Measurements from ENCODE around the gene C17orf107.
"Not testable (repeated sequence)": the region's sequence is repeated elsewhere in the genome, so short reads cannot be mapped to it uniquely, and the experiment has no call there.

C17orf107 gene

GRCh38 chr17:4854111-4854681 lies 45.1 kb upstream of the C17orf107 start:
- Histone ChIP-seq H3K27me3 (replicated peaks) (no peaks in the 10 kb centered on the region), H3K27ac (no peak overlapping the region), H3K4me3 (ENCODE audit: low read depth, low read length) (no peak overlapping the region), H3K36me3 (replicated peaks) (no peaks in the 10 kb centered on the region)
- no peak for DNase-seq
- TF ChIP-seq CTCF (IDR thresholded peaks at IDR 0.05; ENCODE audit: low read depth, low read length, missing control alignments): no peak
- in situ Hi-C loops (cut with HindIII; ENCODE audit: low pct_ligation_motif_present, low sequenced_read_pairs): no loop called here

DNA sequence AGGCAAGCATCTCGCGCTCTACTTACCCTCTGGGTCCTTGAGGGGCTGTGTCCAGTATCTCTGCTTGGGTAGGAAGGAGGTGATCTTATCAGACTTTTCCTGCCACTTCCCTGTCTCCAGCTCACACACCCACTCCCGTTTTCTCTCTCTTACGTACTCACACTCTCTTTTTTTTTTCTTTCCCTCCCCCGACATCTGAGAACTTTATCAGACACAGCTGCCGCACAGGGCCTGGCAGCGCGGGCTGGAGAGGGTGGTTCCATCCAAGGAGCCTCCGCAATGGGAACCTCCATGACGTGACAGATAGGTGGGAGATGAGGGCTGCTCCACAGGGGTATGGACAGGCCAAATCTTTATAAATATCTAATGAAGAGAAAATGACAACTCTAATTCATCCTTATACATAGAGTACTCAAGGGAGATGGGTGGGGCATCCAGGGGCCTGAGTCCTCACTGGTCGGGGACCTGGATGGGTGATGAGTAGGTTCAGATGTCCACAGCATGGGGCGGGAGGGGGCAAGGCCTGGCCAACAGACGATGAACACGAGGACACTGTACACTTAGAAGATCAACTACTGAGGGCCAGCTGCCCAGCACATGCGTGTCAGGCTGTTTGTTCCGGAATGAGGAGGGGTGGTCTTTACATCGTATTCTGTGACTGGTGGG lies 42.9 kb upstream of the C17orf107 start:
- in situ Hi-C loops (cut with HindIII; ENCODE audit: low pct_ligation_motif_present, low sequenced_read_pairs): no loop called here
- DNase-seq: no peak
- TF ChIP-seq CTCF (IDR thresholded peaks at IDR 0.05; ENCODE audit: low read depth, low read length, missing control alignments): no peak
- Histone ChIP-seq H3K27me3 (replicated peaks) (no peaks in the 10 kb centered on the region), H3K36me3 (replicated peaks) (no peaks in the 10 kb centered on the region), H3K27ac (no peak overlapping the region), H3K4me3 (ENCODE audit: low read depth, low read length) (no peak overlapping the region)

DNA sequence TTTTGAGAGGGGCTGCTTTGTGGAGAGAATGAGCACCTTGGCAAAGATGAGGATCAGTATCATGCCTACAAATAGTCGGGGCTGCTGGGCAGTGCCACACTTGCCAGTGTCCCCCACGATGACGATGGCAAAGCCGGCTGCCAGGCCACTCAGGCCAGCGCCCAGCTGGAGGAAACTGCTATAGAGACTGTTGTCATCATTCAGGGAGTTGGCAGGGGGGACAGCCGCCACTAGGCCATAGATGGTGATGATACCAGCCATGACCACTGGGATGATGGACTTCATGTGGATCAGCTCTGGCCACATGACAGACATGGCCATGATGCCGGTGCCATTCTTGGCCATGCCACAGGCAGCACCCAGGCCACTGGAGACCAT lies 42.4 kb upstream of the C17orf107 start:
- no peak for DNase-seq
- TF ChIP-seq CTCF (IDR thresholded peaks at IDR 0.05; ENCODE audit: low read depth, low read length, missing control alignments): no peak
- Histone ChIP-seq H3K4me3 (ENCODE audit: low read depth, low read length) (no peak overlapping the region), H3K36me3 (replicated peaks) (no peaks in the 10 kb centered on the region), H3K27me3 (replicated peaks) (no peaks in the 10 kb centered on the region), H3K27ac (no peak overlapping the region)
- in situ Hi-C loops (cut with HindIII; ENCODE audit: low pct_ligation_motif_present, low sequenced_read_pairs): no loop called here

- DNase-seq; in situ Hi-C loops (cut with HindIII; ENCODE audit: low pct_ligation_motif_present, low sequenced_read_pairs); H3K4me3 ChIP-seq (ENCODE audit: low read depth, low read length); H3K36me3 ChIP-seq (replicated peaks); H3K27ac ChIP-seq; H3K27me3 ChIP-seq (replicated peaks): not testable (repeated sequence)
Observed at GRCh38 chr17:4857347-4857746, 42.0 kb upstream of the C17orf107 start.

GRCh38 chr17:4858068-4858881 lies 41.1 kb upstream of the C17orf107 start:
- H3K27ac ChIP-seq: no peak overlapping the region
- no peaks in the 10 kb centered on the region for H3K27me3 ChIP-seq (replicated peaks)
- H3K36me3 ChIP-seq (replicated peaks): no peaks in the 10 kb centered on the region
- TF ChIP-seq CTCF (IDR thresholded peaks at IDR 0.05; ENCODE audit: low read depth, low read length, missing control alignments): no peak
- no peak for DNase-seq
- in situ Hi-C loops (cut with HindIII; ENCODE audit: low pct_ligation_motif_present, low sequenced_read_pairs): no loop called here
- H3K4me3 ChIP-seq (ENCODE audit: low read depth, low read length): no peak overlapping the region

GRCh38 chr17:4858882-4859260 lies 40.5 kb upstream of the C17orf107 start:
- in situ Hi-C loops (cut with HindIII; ENCODE audit: low pct_ligation_motif_present, low sequenced_read_pairs): no loop called here
- H3K36me3 ChIP-seq (replicated peaks): no peaks in the 10 kb centered on the region
- no peak overlapping the region for H3K27ac ChIP-seq
- no peaks in the 10 kb centered on the region for H3K27me3 ChIP-seq (replicated peaks)
- TF ChIP-seq CTCF (IDR thresholded peaks at IDR 0.05; ENCODE audit: low read depth, low read length, missing control alignments): no peak
- DNase-seq: no peak
- H3K4me3 ChIP-seq (ENCODE audit: low read depth, low read length): no peak overlapping the region

Measured in brain microvascular endothelial cell (primary cell).